GM12878 (cell line): ENCODE data around the gene MAML2. TPM values are rescaled to one million over a fixed set of nuclear protein-coding genes. Genes with fewer than 3 reads are reported as not detected.

ENCODE experiments used
- ATAC-seq: fragments of 200-7000 bp; cut with Tn5 transposase; 3 replicates; pipeline ENCODE4 v1.9.1; 2020; ENCODE audit warnings: mild to moderate bottlenecking, moderate library complexity
- BruUV-seq: library from RNA; stranded (reverse); fragments of 400-500 nt; replicated peaks from 2 replicates; lab custom pipeline; 2021; lab: Mats Ljungman, UMichigan
- CTCF ChIA-PET: fragments of 300-600 bp; sonication (Branson Sonifier 250); formaldehyde crosslinking; extraction: SDS; loops from one replicate; lab custom pipeline; 2021; ENCODE audit warnings: inconsistent platforms; lab: Yijun Ruan, JAX
- POLR2A ChIA-PET: fragments of 350-600 bp; formaldehyde crosslinking; extraction: SDS; loops from one replicate; lab custom pipeline; 2021; ENCODE audit warnings: inconsistent platforms; lab: Charles Lee
- RAD21 ChIA-PET: fragments of 300-600 bp; sonication (Branson Sonifier 250); formaldehyde crosslinking; loops from one replicate; lab custom pipeline; 2023; ENCODE audit warnings: antibody characterized with exemption; ENCODE audit not compliant: unreplicated experiment; lab: Charles Lee
- SMC1A ChIA-PET: fragments of 300-600 bp; sonication (Branson Sonifier 250); formaldehyde crosslinking; loops from one replicate; lab custom pipeline; 2023; ENCODE audit not compliant: unreplicated experiment, uncharacterized antibody; lab: Charles Lee
- DNase-seq: peaks from one replicate; pipeline ENCODE4 v3.0.0-alpha.2; 2011; ENCODE audit warnings: low read depth, low spot score
- FAIRE-seq: peaks from 3 replicates; lab custom pipeline; 2011; peaks lifted over from hg19 to GRCh38; lab: Jason Lieb, UNC
- H2AFZ ChIP-seq: 2 replicates; pipeline ENCODE4 v1.6.0; 2011; ENCODE audit warnings: low read depth, low read length, control low read depth; ENCODE audit not compliant: control insufficient read depth
- H3K27ac ChIP-seq: 2 replicates; pipeline ENCODE4 v1.5.1; 2011; ENCODE audit warnings: control low read depth; ENCODE audit not compliant: control insufficient read depth, insufficient read depth
- H3K27me3 ChIP-seq, 2 experiments: replicated peaks in 1 of 2; 2 replicates each; pipeline versions ENCODE4 v1.6.0 to v1.6.1; 2011; ENCODE audit warnings: low read length in 1 of 2; ENCODE audit not compliant: control insufficient read depth in 2 of 2, insufficient read depth in 2 of 2
- H3K36me3 ChIP-seq, 2 experiments: 2 replicates each; pipeline ENCODE4 v1.5.1; 2011; ENCODE audit warnings: low read length in 1 of 2; ENCODE audit not compliant: control insufficient read depth in 2 of 2, insufficient read depth in 2 of 2
- H3K4me1 ChIP-seq: 2 replicates; pipeline ENCODE4 v1.6.1; 2011; ENCODE audit warnings: mild to moderate bottlenecking, low read length, moderate library complexity, mixed read lengths; ENCODE audit not compliant: control insufficient read depth, insufficient read depth
- H3K4me2 ChIP-seq: 2 replicates; pipeline ENCODE4 v1.6.0; 2011; ENCODE audit warnings: control low read depth; ENCODE audit not compliant: control insufficient read depth, insufficient read depth
- H3K4me3 ChIP-seq: fragments of 200-600 bp; sonication (generic); 2 replicates; pipeline ENCODE4 v1.5.1; 2016
- H3K79me2 ChIP-seq: 2 replicates; pipeline ENCODE4 v1.6.0; 2011; ENCODE audit warnings: low read length; ENCODE audit not compliant: control insufficient read depth, insufficient read depth
- H3K9ac ChIP-seq: 2 replicates; pipeline ENCODE4 v1.8.0; 2011; ENCODE audit warnings: low read length, control low read depth, mixed read lengths; ENCODE audit not compliant: control insufficient read depth, insufficient read depth
- H3K9me3 ChIP-seq: replicated peaks from 3 replicates; pipeline ENCODE4 v1.5.1; 2011; ENCODE audit warnings: mild to moderate bottlenecking, low read length; ENCODE audit not compliant: control insufficient read depth, insufficient read depth
- H4K20me1 ChIP-seq: 2 replicates; pipeline ENCODE4 v1.6.0; 2011; ENCODE audit not compliant: control insufficient read depth, insufficient read depth
- CHD1 ChIP-seq: IDR thresholded peaks from 2 replicates; pipeline ENCODE4 v1.6.1; 2012; ENCODE audit warnings: low read depth, low read length, improper control_type of control experiment
- KLF5 ChIP-seq: fragments of 450-650 bp; IDR thresholded peaks from 2 replicates; pipeline ENCODE4 v1.6.1; 2014; ENCODE audit warnings: mild to moderate bottlenecking; ENCODE audit not compliant: partially characterized antibody
- PBX3 ChIP-seq: IDR thresholded peaks from 2 replicates; pipeline ENCODE4 v1.6.1; 2011; ENCODE audit warnings: mild to moderate bottlenecking, low read depth, low read length, moderate library complexity; ENCODE audit not compliant: insufficient replicate concordance
- PKNOX1 ChIP-seq: fragments of 450-650 bp; IDR thresholded peaks from 2 replicates; pipeline ENCODE4 v1.6.1; 2016; ENCODE audit warnings: mild to moderate bottlenecking
- PML ChIP-seq: IDR thresholded peaks from 2 replicates; pipeline ENCODE4 v1.6.1; 2012; ENCODE audit warnings: low read length, inconsistent platforms
- POU2F2 ChIP-seq: IDR thresholded peaks from 3 replicates; pipeline ENCODE4 v1.6.1; 2011; ENCODE audit warnings: low read depth, mild to moderate bottlenecking, low read length, borderline replicate concordance
- STAT3 ChIP-seq: IDR thresholded peaks from 2 replicates; pipeline ENCODE4 v1.6.1; 2011; ENCODE audit warnings: low read depth, low read length, improper control_type of control experiment
- WGBS: methylation state at CpG from one replicate; pipeline ENCODE4 v1.1.6; 2016; ENCODE audit warnings: low lambda C conversion rate; ENCODE audit not compliant: insufficient replicate concordance, insufficient coverage; ENCODE audit errors: missing lambda C conversion rate; 5-methylcytosine and 5-hydroxymethylcytosine counted together
- in situ Hi-C: fragments of 300-500 bp; cut with MboI; formaldehyde crosslinking; loops from 9 replicates; pipeline ENCODE4 v1.14.3; 2018; ENCODE audit warnings: mixed read lengths
- intact Hi-C: fragments of 100-400 bp; cut with micrococcal nuclease; formaldehyde crosslinking; loops from one replicate; pipeline ENCODE4 v1.14.2; 2022; ENCODE audit not compliant: unreplicated experiment
- polyA plus RNA-seq, 11 experiments: library from polyadenylated mRNA; depleted of rRNA in 4 of 11; unstranded in 6 of 11; stranded (reverse) in 5 of 11; fragments of >200 nt; fragmentation: Nextera tagmentation in 4 of 11; fragmentation: Illumina TruSeq in 1 of 11; extraction: Ambion mirVana in 4 of 11; extraction: Trizol in 1 of 11; gene quantifications; 1 replicate in 1 of 11; 2 replicates in 10 of 11; pipeline versions ENCODE4 v1.2.1 to v1.2.3, GENCODE V29; 2011 to 2016; ENCODE audit warnings: inconsistent platforms in 2 of 11, missing spikeins in 2 of 11, low read depth in 1 of 11
- total RNA-seq, 4 experiments: library from RNA; depleted of rRNA in 3 of 4; stranded (reverse); fragments of >200 nt in 3 of 4; fragmentation: Illumina TruSeq in 1 of 4; extraction: Trizol in 1 of 4; gene quantifications; 2 replicates each; pipeline versions ENCODE4 v1.2.1 to v1.2.3, GENCODE V29; 2013 to 2021

Gene MAML2
- total and polyA plus RNA-seq, 10 of the 15 experiments (the other 5 are each of a cell fraction or from before 2014, with no cell fraction given) = 2.5 to 15.1 (median 12.0) TPM

- no peak for TF ChIP-seq PML
- TF ChIP-seq PBX3 = peak; percentile 41
- no peak for TF ChIP-seq STAT3
- TF ChIP-seq KLF5 = no peak
- no peak for TF ChIP-seq CHD1
- no peak for TF ChIP-seq POU2F2
- TF ChIP-seq PKNOX1 = peak; percentile 78
- Histone ChIP-seq H3K4me1 (peaks cover 14% of the 10 kb centered on the region; the same call in 1 of the 2 replicates), H3K36me3 (no peaks in the 10 kb centered on the region), H3K9me3 (peaks cover 5% of the 10 kb centered on the region; the same call in 2 of the 3 replicates), H3K4me3 (no peak overlapping the region), H4K20me1 (no peaks in the 10 kb centered on the region), H3K9ac (no peak overlapping the region), H3K27me3 (no peaks in the 10 kb centered on the region), H3K79me2 (peaks cover 51% of the 10 kb centered on the region), H3K4me2 (no peak overlapping the region), H3K27ac (peak overlapping the region; percentile 35), H2AFZ (no peak overlapping the region)
- BruUV-seq = no TSS peak
- SMC1A ChIA-PET = interaction anchor here (0.7 to 1.1 kb wide), 3 partner anchors 9 to 96 kb away, joined by 3 to 4 read pairs (median 3); partner anchors contain the start of gene MAML2
- in situ Hi-C loops = loop anchor here (10.0 kb wide), 1 partner anchor 1152 kb away; no protein-coding TSS in a partner anchor
- peak; percentile 25 for ATAC-seq
- WGBS = 64% methylated on average over 4 of the region's 4 CpGs
- no peak for DNase-seq
- POLR2A ChIA-PET = interaction anchor here (0.6 kb wide), 1 partner anchor 506 kb away, joined by 3 read pairs; no protein-coding TSS in a partner anchor
- RAD21 ChIA-PET = no interaction called here
- FAIRE-seq = peak; percentile 44
- CTCF ChIA-PET = no interaction called here
- intact Hi-C loops = no loop called here
Observed at GRCh38 chr11:96246718-96247552, 96.1 kb downstream of the MAML2 start.
